ENCODE measurements around the gene ATP2C2.
A peak's percentile ranks its signal among the peaks of the same experiment; 100 is the strongest.

ATP2C2 gene

DNA sequence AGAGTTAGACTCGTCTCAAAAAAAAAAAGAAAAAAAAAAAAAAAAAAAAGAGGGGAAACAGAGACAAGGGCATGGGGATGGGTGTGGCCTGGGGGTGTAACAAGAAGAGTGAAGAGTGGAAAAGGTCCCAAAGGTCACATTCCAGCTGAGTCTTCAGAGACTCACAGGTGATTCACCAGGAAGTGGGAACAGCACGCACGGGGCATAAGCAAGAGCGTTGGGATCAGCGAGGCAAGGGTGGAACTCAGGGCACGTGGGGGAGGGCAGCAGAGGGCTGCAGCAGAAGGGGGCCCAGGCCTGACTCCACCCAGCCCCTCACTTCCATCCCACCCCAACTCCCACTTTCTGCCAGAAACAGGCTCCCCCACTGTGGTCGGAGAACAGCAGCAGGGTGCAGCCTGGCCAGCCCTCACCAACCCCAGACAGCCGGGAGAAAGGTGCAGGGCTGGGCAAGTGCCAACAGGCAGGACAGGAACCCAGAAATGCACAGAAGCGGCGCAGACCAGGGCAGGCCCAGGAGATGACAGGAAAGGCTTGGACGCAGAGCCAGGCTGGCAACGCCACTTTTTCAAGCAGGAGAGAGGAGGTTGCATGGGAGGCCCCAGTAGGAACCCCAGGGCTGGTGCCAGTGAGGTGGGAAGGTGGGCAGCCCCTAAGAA lies 132.9 kb downstream of the ATP2C2 start:
- DNase-seq = no peak

DNA sequence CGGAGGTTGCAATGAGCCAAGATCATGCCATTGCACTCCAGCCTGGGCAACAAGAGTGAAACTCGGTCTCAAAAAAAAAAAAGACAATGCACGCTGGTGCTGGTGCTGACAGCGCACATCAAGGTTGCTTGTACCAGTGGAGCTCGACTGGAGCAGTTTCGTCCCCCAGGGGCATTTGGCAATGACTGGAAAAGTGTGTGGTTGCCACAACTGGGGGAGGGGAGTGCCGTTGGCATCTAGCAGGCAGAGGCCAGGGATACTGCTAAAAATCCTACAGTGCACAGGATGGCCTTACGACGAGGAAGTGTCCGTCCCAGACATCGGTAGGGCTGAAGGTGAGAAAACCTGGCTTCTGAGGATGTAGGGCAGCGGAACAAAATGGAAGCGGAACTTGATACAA lies 133.7 kb downstream of the ATP2C2 start:
- no peak for DNase-seq

DNA sequence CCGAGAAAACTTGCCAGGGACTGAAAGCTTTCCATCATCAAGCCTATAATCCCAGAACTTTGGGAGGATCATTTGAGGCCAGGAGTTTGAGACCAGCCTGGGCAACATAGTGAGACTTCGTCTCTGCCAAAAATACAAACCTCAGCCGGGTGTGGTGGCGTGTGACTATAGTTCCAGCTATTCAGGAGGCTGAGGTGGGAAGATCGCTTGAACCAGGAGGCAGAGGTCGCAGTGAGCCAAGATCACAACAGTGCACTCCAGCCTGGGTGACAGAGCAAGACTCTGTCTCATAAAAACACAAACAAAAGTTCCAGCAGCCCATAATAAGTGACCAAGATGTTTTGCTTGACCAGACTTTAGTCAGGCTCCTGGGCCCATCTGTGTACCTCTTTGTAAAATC lies 134.2 kb downstream of the ATP2C2 start:
- no peak for DNase-seq

DNA sequence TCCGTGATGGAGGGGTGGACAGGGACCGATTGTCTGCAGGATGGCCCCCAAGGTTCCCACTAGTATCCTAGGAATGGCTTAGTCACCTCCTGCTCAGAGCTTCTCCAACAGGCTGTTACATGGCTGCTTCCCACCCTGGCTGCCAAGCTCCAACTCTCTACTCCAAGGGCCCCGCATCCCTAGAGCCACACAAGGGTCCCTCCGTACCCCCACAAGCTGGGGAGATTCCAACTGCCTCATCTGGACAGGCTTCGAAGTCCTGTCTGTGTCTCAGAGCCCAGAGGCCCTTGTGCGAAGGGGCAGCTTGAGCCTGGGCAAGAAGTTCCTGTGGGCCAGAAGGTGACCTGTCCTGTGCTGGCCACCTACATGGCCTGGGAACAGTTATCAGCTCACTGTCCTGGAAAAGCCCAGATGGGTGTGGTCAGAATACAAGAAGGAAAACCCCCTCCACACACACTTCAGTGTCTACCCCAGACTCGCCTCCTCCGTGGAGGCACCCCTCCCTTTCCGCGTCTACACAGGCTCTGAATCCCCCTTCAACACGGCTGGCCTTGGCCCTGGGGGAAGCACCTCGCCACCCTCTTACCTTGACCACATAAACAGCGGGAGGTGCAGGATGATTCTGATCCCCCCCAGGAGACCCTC lies 135.5 kb downstream of the ATP2C2 start:
- DNase-seq = no peak

DNA sequence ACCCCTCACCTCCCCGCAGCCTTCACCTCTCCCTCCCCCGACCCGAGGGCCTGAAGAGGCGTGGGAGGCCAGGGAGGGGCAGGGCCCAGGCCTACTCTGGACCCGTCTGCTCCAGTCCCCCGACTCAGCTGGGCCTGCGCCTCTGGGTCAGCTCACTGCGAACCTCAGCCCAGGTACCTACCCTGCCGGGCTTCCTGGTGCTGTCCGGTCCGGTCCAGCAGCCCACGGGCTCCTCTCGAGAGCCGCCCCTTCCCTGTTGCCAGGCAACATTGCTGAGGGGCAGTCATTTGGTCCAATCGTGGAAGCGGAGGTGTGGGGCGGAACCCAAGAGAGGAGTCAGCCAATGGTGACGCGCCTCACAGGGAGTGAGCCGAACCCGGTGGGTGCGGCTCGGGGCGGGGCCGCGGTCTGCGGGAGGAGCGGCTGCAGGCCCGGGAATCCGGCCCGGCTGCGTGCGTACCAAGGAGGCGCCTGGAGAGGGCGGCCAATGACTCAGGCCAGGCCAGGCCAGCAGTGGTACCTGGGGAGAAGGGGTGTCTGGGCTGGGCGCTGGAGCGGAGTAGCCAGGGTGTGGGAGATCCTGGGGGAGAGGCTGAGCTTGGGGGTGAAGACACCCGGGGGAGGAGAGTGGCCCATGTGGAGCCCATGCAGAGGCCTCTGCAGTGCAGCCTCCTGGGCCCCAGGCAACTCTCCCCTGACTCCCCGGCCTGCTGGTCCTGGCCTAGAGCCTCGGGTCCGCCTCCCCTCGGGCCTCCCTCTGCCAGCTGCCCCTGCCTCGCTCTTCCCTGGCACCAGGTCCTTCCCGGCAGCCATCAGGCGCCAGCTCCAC lies 136.3 kb downstream of the ATP2C2 start, which contains the start of gene MEAK7:
Gene MEAK7 (minus strand): TSS at position 240 of the 829 bp plus-strand sequence. CDS start 6,573 bp downstream, outside the sequence.
- peak; percentile 96 for DNase-seq

DNA sequence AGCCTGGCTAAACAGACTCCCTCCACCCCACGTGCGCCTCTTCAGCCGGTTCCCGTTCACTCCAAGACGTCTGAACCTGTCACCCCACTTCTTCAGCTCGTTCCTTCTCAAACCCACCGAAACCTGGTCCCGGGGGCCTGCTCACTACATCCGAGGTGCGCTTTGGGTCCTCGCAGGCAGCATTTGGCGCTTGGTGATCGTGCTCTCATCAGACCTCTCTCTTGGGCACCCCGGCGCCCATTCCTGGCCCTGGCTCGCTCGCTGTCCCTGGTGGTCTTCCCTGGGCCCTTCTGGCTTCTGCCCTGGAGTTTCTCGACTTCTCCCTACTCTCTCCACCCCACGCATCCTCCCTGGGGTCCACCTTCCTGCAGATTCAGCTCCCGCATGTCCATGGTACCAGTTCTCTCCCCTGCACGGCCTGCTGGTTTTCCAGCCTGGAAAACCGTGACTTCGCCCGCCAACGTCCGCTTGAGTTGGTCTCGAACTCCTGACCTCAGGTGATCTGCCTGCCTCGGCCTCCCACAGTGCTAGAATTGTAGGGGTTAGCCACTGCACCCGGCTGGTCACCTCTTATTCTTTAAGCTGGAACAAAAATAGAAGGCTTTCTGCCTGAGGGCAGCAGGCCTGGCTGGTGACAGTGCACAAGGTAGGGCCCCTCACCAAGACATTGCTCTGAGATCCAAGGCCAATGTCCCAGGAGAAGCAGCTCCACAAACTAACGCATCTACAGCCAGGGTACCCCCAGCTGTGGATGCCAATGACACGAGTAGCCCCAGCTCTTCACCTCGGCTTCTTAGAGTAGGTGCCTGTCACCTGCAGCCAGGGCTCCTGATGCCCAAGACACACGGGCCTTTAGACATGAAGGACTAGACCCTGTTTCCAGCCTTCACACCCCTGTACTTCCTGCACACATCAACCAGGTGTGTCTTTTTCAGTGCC lies 137.2 kb downstream of the ATP2C2 start:
- DNase-seq = no peak

DNA sequence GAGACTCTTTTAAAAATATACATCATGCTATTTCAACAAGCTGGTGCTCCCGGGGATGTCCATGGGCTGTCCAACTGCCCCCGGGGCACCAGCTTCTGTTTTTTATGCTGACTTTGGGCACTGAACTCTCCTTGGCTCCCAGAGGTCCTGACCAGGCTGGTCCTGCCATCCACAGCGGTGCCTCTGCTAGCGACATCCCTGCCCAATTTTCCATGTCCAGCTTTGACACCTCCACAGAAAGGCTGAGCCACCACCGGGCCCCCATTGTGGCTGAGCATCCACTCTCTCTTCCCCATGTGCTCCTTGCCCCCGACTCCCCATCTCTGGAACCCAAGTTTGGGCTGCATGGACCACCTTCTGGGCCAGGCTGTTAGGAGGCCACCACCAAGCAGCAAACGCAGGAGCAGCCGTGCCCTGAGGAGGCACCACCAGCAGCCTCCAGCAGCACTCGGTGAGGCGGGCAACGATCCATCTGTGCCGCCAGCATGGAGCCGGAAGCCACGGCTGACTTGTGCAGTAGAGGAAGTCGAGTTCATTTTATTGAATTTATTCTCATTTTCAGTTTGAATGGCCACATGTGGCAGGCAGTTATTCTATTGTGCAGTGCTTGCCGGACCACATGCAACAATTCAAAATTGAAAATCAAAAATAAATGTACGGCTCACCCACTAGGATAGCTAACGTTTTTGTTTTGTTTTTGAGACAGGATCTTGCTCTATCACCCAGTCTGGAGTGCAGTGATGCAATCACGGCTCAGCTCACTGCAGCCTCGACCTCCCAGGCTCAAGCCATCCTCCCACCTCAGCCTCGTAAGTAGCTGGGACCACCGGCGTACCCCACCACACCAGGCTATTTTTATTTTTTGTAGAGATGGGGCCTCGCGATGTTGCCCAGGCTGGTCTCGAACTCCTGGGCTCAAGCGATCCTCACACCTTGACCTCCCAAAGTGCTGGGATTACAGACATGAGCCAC lies 139.0 kb downstream of the ATP2C2 start:
- DNase-seq = no peak

DNA sequence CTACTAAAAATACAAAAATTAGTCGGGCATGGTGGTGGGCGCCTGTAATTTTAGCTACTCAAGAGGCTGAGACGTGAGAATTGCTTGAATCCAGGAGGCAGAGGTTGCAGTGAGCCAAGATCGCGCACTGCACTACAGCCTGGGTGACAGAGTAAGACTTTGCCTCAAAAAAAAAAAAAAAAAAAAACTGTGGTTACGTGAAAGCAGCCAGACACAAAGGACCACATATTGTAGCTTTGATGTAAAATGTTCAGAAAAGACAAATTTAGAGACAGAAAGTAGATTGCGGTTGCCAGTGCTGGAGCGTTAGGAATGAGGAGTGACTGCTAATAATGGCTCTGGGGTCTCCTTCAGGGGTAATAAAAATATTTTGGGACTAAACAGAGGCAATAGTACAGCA lies 140.2 kb downstream of the ATP2C2 start:
- DNase-seq = no peak

DNA sequence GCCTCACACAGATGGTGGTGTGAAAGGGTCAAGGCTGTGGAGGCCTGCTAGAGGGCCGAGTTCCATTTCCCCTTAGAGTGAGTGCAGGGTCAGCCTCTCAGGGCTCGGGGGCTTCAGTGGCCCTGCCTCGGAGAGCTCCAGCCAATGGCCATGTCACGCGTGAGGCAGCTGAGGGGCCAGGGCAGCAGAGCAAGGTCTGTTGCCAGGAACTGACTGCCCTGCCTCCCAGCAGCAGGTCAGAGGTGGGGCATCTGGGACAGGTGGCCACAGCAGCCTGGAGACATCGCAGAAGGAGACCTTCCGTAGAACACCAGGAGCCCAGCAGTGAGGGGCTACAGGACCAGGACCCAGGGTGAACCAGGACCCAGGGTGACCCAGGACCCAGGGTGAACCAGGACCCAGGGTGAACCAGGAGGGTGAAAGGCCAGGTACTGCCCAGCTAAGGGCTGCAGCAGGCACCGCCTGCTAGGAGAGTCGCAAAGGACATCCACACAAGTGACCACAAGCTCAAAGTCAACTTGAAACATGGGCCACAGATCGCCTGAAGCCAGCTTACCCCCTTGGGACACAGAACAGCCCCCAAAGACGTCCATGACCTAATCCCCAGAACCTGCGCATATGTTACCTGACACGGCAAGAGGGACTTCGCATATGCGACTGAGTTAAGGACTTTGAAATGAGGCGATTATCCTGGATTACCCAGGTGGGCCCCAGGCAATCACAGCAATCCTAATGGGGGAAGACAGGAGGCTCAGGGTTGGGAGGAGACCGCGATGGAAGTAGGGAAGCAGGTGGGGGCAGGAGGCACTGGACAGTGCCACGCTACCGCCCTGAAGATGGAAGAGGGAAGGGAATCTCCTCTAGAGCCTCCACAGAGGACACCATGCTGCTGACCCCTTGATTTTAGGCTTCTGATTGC lies 141.0 kb downstream of the ATP2C2 start:
- DNase-seq = no peak

DNA sequence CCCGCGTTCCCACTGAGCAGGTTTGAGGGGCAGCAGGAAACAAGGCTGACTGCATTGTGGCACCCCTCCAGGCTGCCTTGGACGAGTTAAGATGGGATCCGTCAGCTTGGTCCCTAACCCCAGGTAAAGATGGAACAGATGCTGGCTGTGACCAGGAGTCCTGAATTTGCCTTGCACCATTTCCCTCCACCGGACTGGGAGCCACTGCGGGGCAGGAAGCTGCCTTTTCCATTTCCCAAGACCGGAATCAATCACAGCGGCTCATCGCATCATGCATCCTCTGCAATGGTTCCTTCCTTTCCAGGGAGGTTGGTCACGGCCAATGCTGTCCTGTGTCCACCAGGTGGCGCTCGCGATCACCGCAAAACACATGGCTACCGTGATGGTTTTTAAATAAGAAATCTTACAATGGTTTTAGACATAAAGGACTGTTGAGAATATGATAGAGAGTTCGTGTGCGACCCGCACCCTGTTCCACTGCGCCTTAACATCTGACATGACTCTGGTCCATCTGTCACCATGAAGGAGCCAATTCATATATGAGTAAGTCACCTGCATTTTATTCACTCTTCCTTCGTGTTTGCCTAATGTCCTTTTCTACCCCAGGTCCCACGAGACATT lies 143.0 kb downstream of the ATP2C2 start:
- peak; percentile 87 for DNase-seq

DNA sequence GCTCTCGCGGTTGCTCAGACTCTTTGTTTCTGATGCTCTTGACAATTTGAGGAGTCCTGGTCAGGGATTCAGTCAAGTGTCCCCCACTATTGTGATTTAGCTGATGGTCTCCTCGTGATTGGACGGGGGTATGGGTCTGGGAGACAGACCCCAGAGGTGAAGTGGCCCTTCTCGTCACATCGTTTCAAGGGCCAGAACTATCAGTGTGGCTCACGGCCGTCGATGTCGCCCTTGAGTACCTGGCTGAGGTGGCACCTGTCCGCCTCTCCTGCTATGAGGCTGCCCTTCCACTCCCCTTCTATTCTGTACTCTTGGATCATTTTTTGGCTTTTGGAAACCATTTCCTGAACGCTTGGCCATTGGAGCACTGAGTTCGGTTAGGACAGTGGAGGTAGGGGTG lies 143.5 kb downstream of the ATP2C2 start:
- DNase-seq = no peak

DNA sequence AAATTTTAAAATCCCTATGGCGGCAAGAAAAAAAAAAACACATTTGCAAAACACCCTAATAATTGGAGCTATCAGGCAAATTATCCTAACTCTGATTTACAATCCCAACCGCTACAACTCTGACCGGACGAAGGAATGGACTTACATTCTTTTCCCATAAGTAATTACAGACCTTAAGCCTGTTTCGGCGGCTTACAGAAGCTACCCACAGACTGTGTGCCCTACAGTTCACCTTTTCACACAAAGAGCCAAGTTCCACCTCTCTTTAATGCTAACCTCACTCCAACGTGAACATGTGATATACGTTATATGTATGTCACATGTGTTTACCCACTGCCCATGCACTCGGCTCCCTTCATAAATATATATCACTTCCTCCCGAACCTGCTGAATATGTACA lies 144.8 kb downstream of the ATP2C2 start:
- DNase-seq = no peak

DNA sequence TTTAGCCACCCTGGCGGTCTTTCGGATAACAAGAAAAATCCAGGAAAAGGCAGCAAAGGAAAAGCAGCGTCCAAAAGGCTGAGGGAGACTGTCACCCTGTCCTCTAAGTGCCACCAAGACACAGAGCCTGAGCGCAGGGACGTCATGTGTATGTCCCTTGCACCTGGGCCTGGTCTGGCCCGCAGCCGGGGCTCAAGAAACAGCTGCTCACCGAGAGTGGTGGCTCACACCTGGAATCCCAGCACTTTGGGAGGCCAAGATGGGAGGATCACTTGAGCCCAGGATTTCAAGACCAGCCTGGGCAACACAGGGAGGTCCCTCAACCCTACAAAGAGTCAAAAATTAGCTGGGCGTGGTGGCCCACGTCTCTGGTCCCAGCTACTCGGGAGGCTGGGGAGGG lies 145.3 kb downstream of the ATP2C2 start:
- no peak for DNase-seq

All from effector CD4-positive, alpha-beta T cell (primary cell).